ENCODE measurements around the gene PRIM1.

DNA sequence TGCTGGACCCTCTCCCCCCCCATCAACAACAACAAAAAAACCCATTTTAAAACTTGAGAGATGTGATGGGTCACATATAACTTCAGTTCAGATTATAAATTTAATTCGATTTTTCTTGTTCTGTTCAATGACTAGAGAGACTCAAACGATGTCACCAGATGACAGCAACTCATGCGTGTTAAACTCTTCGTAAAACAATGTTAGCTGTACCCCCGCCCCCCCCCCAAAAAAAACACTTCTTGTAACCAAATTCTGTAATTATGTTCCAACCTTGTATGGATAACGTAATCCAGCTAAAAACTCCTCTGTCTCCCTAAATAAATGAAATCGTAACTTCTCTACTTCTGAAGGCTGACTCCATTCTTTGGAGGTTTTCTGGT lies 26.4 kb downstream of the PRIM1 start:
- no peak for TF ChIP-seq POLR2A (IDR thresholded peaks at IDR 0.05)
- no peak for TF ChIP-seq CTCF (IDR thresholded peaks at IDR 0.05)

All from uterus (tissue), 2 donors.